GM19099 (cell line): ENCODE measurements around the gene EPHA5.

Experiments used
- POLR2A ChIP-seq: IDR thresholded peaks from 3 replicates; pipeline ENCODE4 v1.6.1; 2011; ENCODE audit warnings: low read depth; ENCODE audit not compliant: insufficient read length; ENCODE audit errors: extremely low read depth

Gene EPHA5

GRCh38 chr4:65550500-65550899 is 119.8 kb downstream of the EPHA5 start:
- TF ChIP-seq POLR2A = no peak

DNA sequence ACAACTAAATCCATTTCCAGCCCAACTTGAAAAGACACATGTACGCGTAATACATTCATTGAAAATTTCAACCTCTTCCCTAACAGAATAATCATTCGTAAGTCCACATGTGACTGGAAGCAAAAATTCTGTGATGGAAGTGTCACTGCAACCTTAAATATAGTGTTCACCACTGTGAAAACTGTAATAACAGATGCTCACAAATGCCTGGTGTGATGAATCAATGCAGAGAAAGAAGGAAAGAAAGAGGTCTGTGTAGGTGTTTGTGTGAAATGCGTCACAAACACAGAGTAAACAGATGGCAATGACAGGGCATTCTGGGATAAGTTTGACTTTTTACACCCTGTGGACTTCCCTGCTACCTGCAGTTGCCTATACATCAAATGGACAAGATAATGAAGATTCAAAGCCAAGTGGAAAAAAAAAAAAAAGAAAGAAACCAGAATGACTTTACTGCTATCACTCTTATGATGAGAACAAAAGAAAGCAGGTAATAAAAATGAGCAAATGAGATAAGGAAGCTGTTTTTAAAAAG is 123.3 kb downstream of the EPHA5 start:
- TF ChIP-seq POLR2A = no peak

DNA sequence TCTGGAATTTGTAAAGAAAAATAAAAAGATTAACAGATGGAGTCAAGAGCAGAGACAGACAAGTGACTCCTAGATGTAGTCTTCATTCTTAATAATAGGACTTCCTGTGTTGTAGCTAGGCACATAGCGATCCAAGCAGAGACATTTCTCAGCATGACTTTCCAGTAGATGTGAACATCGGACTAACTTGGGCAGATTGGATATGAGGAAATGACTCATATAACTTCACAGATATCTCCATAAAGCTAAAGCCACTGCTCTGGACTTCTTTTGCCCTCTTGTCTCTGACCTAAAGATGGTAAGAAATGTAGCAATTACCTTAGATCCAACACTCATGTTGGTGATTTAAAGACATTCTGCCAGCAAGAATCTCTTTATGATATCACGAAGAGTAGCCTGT is 131.7 kb downstream of the EPHA5 start:
- no peak for TF ChIP-seq POLR2A

DNA sequence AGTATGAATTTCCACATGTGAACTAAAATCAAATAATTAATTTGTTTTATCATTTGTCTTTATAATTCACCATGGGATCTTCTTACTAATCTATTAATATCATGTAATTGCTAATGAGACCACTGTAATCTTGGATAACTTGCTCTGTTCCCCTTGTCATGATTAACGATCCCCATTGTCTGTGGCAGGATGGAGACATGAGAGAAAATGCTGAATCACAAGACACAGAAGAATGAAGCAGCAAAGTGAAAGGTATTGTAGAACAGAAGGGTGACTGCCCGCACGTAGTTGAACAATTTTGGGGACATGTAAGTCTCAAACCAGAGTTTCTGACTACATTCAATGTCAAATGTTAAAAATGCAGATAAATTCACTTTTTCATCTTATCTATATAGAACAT is 135.2 kb downstream of the EPHA5 start:
- no peak for TF ChIP-seq POLR2A

DNA sequence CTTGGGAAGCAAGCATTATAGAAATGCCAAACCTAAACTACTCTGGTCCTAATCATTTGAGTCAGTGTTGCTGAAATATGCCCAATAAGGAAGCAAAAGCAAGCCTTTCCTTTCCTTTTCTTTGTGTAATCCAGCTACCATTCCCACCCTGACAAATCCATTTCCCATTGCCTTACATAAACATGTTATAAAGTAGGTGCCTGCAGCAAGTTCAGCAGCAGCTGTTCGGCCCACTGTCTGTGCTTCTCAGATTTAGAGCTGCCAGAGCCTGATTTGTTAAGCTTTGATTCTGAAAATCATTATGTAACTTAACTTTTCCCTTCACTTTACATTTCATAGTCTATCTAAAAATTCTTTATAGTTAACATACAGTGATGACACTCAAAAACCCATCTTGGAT is 148.6 kb downstream of the EPHA5 start:
- TF ChIP-seq POLR2A = no peak

DNA sequence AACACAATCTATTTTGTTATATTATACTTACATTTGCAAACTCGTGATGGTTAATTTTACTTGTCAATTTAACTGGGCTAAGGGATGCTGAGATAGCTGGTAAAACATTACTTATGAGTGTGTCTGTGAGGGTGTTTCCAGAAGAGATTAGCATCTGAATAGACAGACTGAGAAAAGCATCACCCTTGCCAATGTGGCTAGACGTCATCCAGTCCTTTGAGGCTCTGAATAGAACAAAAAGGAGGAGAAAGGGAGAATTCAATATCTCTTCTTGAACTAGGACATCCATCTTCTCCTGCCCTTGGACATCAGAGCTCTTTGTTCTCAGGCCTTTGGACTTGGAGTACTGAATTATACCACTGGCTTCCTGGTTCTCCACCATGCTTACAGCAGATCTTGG is 154.6 kb downstream of the EPHA5 start:
- no peak for TF ChIP-seq POLR2A

DNA sequence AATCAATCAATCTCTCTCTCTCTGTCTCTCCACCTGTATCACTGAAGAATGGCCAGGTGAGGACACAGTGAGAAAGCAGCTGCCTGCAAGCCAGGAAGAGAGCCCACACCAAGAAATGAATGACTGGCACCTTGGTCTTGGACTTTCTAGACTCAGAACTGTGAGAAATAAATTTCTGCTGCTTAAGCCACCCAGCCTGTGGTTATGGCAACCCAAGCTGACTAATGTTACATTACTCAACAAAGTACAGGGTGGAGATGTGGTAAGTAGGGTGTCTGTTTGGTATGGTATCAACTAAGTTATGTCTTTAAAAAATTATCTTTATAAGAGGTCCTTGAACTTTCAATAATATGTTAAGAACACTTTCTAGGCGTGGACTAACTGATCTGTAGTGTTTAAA is 159.3 kb downstream of the EPHA5 start:
- TF ChIP-seq POLR2A = no peak

DNA sequence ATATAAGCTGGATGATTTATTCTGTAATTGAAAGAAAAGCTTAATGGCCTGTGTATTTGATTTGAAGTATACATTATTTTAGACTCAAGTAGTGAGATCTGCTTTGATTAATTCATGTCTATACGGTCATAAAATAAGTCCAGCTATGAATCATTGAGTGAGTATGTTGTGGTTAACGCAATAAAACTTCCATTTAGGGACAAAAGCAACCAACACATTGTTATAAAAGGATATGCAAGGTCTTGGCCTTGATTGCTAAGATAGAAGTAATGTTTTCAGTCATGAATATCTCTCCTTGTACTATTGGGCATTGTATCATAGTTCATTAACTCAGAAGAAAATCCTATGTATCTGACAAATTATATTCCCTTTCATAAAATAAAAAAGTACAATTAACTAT is 162.1 kb downstream of the EPHA5 start:
- no peak for TF ChIP-seq POLR2A

DNA sequence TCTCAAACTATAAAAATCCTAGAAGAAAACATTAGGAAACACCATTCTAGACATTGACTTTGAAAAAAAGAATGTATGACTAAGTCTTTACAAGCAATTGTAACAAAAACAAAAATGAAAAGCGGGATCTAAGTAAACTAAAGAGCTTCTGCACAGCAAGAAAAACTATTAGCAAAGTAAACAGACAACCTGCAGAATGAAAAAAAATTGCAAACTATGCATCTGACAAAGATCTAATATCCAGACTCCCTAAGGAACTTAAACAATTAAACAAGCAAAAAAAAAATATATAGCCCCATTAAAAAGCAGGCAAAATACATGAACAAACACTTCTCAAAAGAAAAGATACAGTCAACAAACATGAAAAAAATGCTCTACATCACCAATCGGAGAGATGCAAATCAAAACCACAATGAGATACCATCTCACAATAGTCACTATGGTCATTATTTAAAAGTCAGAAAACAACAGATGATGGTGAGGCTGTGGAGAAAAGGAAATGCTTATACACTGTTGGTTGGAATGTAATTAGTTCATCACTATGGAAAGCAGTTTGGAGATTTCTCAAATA is 168.1 kb downstream of the EPHA5 start:
- TF ChIP-seq POLR2A = no peak

- TF ChIP-seq POLR2A = no peak
Observed at GRCh38 chr4:65498606-65499005, 171.7 kb downstream of the EPHA5 start.

DNA sequence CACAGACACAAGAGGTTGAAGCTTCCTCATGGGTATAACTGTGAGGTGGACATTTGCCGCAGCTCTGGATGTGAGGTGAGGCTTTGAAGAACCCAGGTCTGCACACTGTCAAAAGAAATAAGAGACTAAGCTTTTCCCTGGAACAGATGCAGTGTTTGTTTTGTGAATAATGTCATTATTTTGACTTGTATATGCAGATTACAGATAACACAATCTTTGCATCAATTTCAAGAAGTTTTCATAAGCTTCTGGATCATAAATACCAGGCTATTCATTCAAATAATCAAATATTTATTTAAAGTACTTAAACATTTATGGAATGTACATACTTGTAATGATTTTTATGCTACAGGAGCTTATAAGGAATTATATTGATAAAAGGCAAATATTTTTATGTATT is 174.8 kb downstream of the EPHA5 start:
- TF ChIP-seq POLR2A = no peak

DNA sequence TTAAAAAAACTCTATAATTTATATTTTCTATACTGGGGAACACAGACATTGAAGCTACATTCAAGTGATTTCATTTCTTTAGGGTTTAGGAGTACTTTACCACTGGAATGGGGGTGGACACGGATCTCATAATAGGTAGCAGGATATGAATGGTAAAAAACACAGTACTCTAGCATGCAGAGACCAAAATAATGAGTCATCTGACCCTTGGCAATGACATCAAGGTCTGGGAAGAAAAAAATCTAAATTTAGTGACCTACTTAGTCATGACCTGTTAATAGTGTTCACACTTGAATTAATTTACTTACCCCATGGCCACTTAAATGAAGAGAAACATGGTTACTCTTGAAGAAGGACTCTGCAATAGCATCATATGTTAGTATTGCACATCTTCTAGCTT is 187.9 kb downstream of the EPHA5 start:
- TF ChIP-seq POLR2A = no peak

- no peak for TF ChIP-seq POLR2A
Observed at GRCh38 chr4:65472531-65472930, 197.8 kb downstream of the EPHA5 start.

DNA sequence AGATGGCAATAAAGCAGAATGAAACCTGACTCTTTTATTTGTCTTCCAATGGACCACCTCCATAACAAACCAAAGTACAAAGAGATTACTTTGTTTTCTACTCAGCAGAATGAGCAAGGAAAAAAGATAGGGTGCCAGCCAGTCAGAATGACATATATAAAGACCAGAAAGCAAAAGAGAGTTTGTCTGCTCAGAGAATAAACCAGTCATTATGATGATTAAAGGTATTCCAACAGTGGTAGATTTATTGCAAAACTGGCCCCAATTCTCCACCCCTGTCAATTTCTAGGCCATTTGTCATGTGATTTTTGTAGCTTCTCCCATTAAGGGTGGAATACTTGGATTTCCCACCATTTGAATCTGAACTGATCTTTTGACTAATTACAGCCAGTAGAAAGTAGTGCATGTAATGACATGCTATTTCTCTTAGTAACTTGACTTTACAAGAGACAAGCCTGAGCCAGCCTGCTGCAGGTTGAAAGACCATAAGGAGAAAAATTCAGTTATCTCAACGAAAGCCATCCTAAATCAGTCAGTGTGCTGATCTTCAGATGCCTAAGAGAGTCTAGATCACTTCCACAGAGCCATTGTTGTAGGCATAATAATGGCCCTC is 203.1 kb downstream of the EPHA5 start:
- no peak for TF ChIP-seq POLR2A

- TF ChIP-seq POLR2A = no peak
Observed at GRCh38 chr4:65461781-65462180, 208.5 kb downstream of the EPHA5 start.

- no peak for TF ChIP-seq POLR2A
Observed at GRCh38 chr4:65457011-65457410, 213.3 kb downstream of the EPHA5 start.

DNA sequence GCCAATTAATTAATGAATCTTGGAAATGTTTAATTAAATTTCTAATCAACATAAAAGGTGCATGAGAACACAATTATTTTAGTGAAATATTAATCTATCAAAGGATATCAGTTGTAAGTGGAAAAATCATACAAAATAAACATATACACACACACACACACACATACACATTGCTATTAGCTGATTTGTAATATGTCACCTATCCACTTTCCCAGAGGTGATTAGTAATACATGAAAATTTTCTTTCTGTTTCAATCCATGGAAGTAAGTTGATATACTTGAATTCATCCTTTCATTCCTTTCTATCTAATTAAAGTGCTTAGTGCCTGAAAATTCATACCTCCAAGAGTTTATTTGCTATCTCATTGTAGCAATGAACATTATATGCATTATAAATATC is 213.7 kb downstream of the EPHA5 start:
- TF ChIP-seq POLR2A = no peak
